ENCODE measurements around the gene IP6K1. TPM values are rescaled to one million over a fixed set of nuclear protein-coding genes. Genes with fewer than 3 reads are reported as not detected.

IP6K1 gene
- total RNA-seq, 4 donors from 2014 or later: 37.8 to 64.9 (median 43.5) TPM

GRCh38 chr3:49801160-49801559, 14.8 kb upstream of the IP6K1 start:
- 85 to 94% methylated on average over 2 of the region's 2 CpGs for WGBS, 2 donors (ENCODE audit: low coverage in 1 of 2)

GRCh38 chr3:49799761-49800160, 13.4 kb upstream of the IP6K1 start, which contains the start of gene CDHR4:
Gene CDHR4, minus strand, starts transcription at chr3:49799873. Its CDS starts 61 bp downstream, at chr3:49799812.
- ATAC-seq: peak; percentile 25
- H3K36me3 ChIP-seq: no peaks in the 10 kb centered on the region
- no peaks in the 10 kb centered on the region for H3K9me3 ChIP-seq
- no peaks in the 10 kb centered on the region for H3K27me3 ChIP-seq
- H3K4me1 ChIP-seq: peaks cover 0 to 30% (median 24%) of the 10 kb centered on the region in 3 donors
- H3K27ac ChIP-seq: peak within 1 kb of the TSS in 1 of 4 donors; percentile 14
- whole genome bisulfite sequencing, 2 donors (ENCODE audit: low coverage in 1 of 2): 31% methylated on average over 3 of the region's 4 CpGs; no CpG with 5 or more reads in 1 of the 2 donors
- no peak within 1 kb of the TSS for H3K4me3 ChIP-seq
- TF ChIP-seq POLR2A (IDR thresholded peaks at IDR 0.05): no peak
- TF ChIP-seq CTCF (IDR thresholded peaks at IDR 0.05): no peak
- TF ChIP-seq EP300 (IDR thresholded peaks at IDR 0.05): no peak
- TF ChIP-seq POLR2AphosphoS5 (IDR thresholded peaks at IDR 0.05): no peak

More at GRCh38 chr3:49801160-49801559, 14.8 kb upstream of the IP6K1 start:
- Histone ChIP-seq H3K27me3 (no peaks in the 10 kb centered on the region), H3K9me3 (no peaks in the 10 kb centered on the region), H3K4me1 (peaks cover 4 to 44% (median 37%) of the 10 kb centered on the region in 3 donors), H3K36me3 (no peaks in the 10 kb centered on the region), H3K4me3 (no peak overlapping the region), H3K27ac (no peak overlapping the region)
- ATAC-seq: no peak
- TF ChIP-seq POLR2A (IDR thresholded peaks at IDR 0.05) (no peak), POLR2AphosphoS5 (IDR thresholded peaks at IDR 0.05) (no peak), EP300 (IDR thresholded peaks at IDR 0.05) (no peak), CTCF (IDR thresholded peaks at IDR 0.05) (no peak)

- no peak for ATAC-seq
- Histone ChIP-seq H3K9me3 (no peaks in the 10 kb centered on the region), H3K27ac (peak overlapping the region in 1 of 4 donors; percentile 14), H3K27me3 (no peaks in the 10 kb centered on the region), H3K36me3 (no peaks in the 10 kb centered on the region), H3K4me1 (peaks cover 0 to 23% (median 17%) of the 10 kb centered on the region in 3 donors), H3K4me3 (no peak overlapping the region)
- TF ChIP-seq EP300 (IDR thresholded peaks at IDR 0.05): no peak
- no peak for TF ChIP-seq POLR2AphosphoS5 (IDR thresholded peaks at IDR 0.05)
- TF ChIP-seq CTCF (IDR thresholded peaks at IDR 0.05): no peak
- TF ChIP-seq POLR2A (IDR thresholded peaks at IDR 0.05): no peak
- WGBS, 2 donors (ENCODE audit: low coverage in 1 of 2): 100% methylated on average over 1 of the region's 1 CpG; no CpG with 5 or more reads in 1 of the 2 donors
These were observed 12.8 kb upstream of the IP6K1 start for GRCh38 chr3:49799105-49799504.

GRCh38 chr3:49794926-49795905, 8.9 kb upstream of the IP6K1 start:
- no peak for ATAC-seq
- H3K27ac ChIP-seq: no peak overlapping the region
- H3K9me3 ChIP-seq: no peaks in the 10 kb centered on the region
- no peaks in the 10 kb centered on the region for H3K36me3 ChIP-seq
- TF ChIP-seq EP300 (IDR thresholded peaks at IDR 0.05) (no peak), POLR2AphosphoS5 (IDR thresholded peaks at IDR 0.05) (no peak), CTCF (IDR thresholded peaks at IDR 0.05) (no peak), POLR2A (IDR thresholded peaks at IDR 0.05) (no peak)
- peaks cover 0 to 11% (median 9%) of the 10 kb centered on the region in 3 donors for H3K4me1 ChIP-seq
- WGBS, 2 donors (ENCODE audit: low coverage in 1 of 2): no CpG with 5 or more reads among the region's 24 CpGs
- H3K4me3 ChIP-seq: no peak overlapping the region
- no peaks in the 10 kb centered on the region for H3K27me3 ChIP-seq
